ENCODE results near the gene PRDM15.

DNA sequence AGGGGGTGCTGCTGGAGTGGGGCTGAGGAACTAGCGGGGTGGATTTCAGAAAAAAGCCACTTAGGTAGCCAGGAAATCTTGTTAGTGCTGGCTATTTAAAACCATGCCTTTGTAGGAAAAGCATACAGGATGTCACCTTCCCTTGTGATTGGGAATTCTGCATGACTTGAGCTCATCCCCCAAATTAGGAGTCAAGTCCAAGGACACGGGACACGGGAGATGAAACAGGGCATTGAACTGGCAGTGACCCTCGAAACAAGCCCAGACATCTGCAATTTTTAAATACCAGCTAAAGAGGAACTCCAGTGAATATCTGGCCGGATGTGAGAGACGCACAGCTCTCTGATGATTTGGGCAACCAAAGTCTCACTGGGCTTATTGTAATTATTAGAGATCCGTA is 41.9 kb upstream of the PRDM15 start:
- TF ChIP-seq, protein P1, sequence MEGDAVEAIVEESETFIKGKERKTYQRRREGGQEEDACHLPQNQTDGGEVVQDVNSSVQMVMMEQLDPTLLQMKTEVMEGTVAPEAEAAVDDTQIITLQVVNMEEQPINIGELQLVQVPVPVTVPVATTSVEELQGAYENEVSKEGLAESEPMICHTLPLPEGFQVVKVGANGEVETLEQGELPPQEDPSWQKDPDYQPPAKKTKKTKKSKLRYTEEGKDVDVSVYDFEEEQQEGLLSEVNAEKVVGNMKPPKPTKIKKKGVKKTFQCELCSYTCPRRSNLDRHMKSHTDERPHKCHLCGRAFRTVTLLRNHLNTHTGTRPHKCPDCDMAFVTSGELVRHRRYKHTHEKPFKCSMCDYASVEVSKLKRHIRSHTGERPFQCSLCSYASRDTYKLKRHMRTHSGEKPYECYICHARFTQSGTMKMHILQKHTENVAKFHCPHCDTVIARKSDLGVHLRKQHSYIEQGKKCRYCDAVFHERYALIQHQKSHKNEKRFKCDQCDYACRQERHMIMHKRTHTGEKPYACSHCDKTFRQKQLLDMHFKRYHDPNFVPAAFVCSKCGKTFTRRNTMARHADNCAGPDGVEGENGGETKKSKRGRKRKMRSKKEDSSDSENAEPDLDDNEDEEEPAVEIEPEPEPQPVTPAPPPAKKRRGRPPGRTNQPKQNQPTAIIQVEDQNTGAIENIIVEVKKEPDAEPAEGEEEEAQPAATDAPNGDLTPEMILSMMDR (conservative IDR thresholded peaks at IDR 0.05 in 1 of 2, IDR thresholded peaks at IDR 0.05 in 1 of 2; ENCODE audit: extremely low read depth in 1 of 2, insufficient read depth in 1 of 2, low read depth in 1 of 2, low read length in 2 of 2) = no peak
- no peak for TF ChIP-seq EZH2 (IDR thresholded peaks at IDR 0.05; ENCODE audit: borderline replicate concordance, low read length)

Data from mammary epithelial cell (primary cell).